Effector CD4-positive, alpha-beta T cell (primary cell): ENCODE results near the gene RPTN.
"Not testable (repeated sequence)": the region's sequence is repeated elsewhere in the genome, so short reads cannot be mapped to it uniquely, and the experiment has no call there.

Source experiments
- DNase-seq: peaks from one replicate; pipeline ENCODE4 v3.0.0-alpha.2; 2020

RPTN gene

GRCh38 chr1:152165286-152166077 is 6.5 kb upstream of the RPTN start:
- no peak for DNase-seq

- no peak for DNase-seq
These were observed 5.6 kb upstream of the RPTN start for GRCh38 chr1:152164517-152165136.

- DNase-seq: no peak
These were observed 3.9 kb upstream of the RPTN start for GRCh38 chr1:152162792-152163463.

GRCh38 chr1:152160576-152160975 is 1.5 kb upstream of the RPTN start:
- no peak for DNase-seq

- DNase-seq: no peak
These were observed 5.0 kb downstream of the RPTN start for GRCh38 chr1:152153996-152154395.

GRCh38 chr1:152151646-152152045 is 7.4 kb downstream of the RPTN start:
- DNase-seq: no peak

- DNase-seq: no peak
These were observed 10.0 kb downstream of the RPTN start for GRCh38 chr1:152148981-152149380.

GRCh38 chr1:152148051-152148450 is 11.0 kb downstream of the RPTN start:
- no peak for DNase-seq

GRCh38 chr1:152145769-152146168 is 13.3 kb downstream of the RPTN start:
- no peak for DNase-seq

GRCh38 chr1:152144674-152145183 is 14.3 kb downstream of the RPTN start:
- not testable (repeated sequence) for DNase-seq

GRCh38 chr1:152143150-152143887 is 15.7 kb downstream of the RPTN start:
- no peak for DNase-seq

GRCh38 chr1:152141971-152142584 is 16.9 kb downstream of the RPTN start:
- no peak for DNase-seq

GRCh38 chr1:152137215-152137614 is 21.8 kb downstream of the RPTN start:
- DNase-seq: no peak

GRCh38 chr1:152130186-152130585 is 28.8 kb downstream of the RPTN start:
- DNase-seq: no peak

GRCh38 chr1:152127673-152128072 is 31.4 kb downstream of the RPTN start:
- DNase-seq: no peak

- no peak for DNase-seq
These were observed 33.1 kb downstream of the RPTN start for GRCh38 chr1:152125834-152126443.

GRCh38 chr1:152118915-152119314 is 40.1 kb downstream of the RPTN start:
- no peak for DNase-seq

GRCh38 chr1:152115344-152115743 is 43.7 kb downstream of the RPTN start, which contains the start of gene TCHH:
Gene TCHH, minus strand, starts transcription at chr1:152115444. Its CDS starts 1,364 bp downstream, at chr1:152114080.
- no peak for DNase-seq

- no peak for DNase-seq
These were observed 46.1 kb downstream of the RPTN start for GRCh38 chr1:152112885-152113432.

- no peak for DNase-seq
These were observed 46.7 kb downstream of the RPTN start for GRCh38 chr1:152112101-152112884.

GRCh38 chr1:152111515-152111968 is 47.5 kb downstream of the RPTN start:
- no peak for DNase-seq
